SH-SY5Y (cell line): ENCODE measurements around the gene SELENOT.

Experiments used
- GATA2 ChIP-seq: IDR thresholded peaks from 2 replicates; pipeline ENCODE4 v1.6.1; 2011; ENCODE audit warnings: mild to moderate bottlenecking, low read depth, low read length
- GATA3 ChIP-seq: IDR thresholded peaks from 2 replicates; pipeline ENCODE4 v1.6.1; 2011; ENCODE audit warnings: low read depth, mild to moderate bottlenecking, low read length, moderate library complexity

GRCh38 chr3:150602426-150603152 lies 532 bp upstream of the SELENOT start:
- no peak for TF ChIP-seq GATA3
- no peak for TF ChIP-seq GATA2
